ENCODE results near the gene GRID2. TPM values are rescaled to one million over a fixed set of nuclear protein-coding genes. Genes with fewer than 3 reads are reported as not detected.

GRID2 gene
- total RNA-seq, 1 experiment from 2014 or later = 2.2 TPM

- Histone ChIP-seq H3K27ac (ENCODE audit: low read length) (no peak overlapping the region), H3K4me2 (ENCODE audit: low read length) (no peak overlapping the region), H3K27me3 (ENCODE audit: low read length) (no peaks in the 10 kb centered on the region), H3K4me1 (ENCODE audit: insufficient read depth, low read length) (no peaks in the 10 kb centered on the region), H3K9me2 (replicated peaks; ENCODE audit: low read length) (no peaks in the 10 kb centered on the region), H2AFZ (ENCODE audit: low read length) (no peak overlapping the region), H3K4me3 (ENCODE audit: low read length) (no peak overlapping the region), H3K9ac (ENCODE audit: low read length) (no peak overlapping the region), H3K9me3 (ENCODE audit: low read length) (no peaks in the 10 kb centered on the region), H3F3A (ENCODE audit: low read length, unreplicated experiment) (no peaks in the 10 kb centered on the region), H3K79me2 (ENCODE audit: low read length) (no peaks in the 10 kb centered on the region), H3K36me3 (ENCODE audit: low read depth, low read length) (no peaks in the 10 kb centered on the region), H4K20me1 (ENCODE audit: low read length) (no peaks in the 10 kb centered on the region)
- CTCF ChIA-PET = no interaction called here
- intact Hi-C loops (cut with micrococcal nuclease) = no loop called here
- BruUV-seq (replicated peaks) = no TSS peak
- POLR2A ChIA-PET (ENCODE audit: unreplicated experiment) = no interaction called here
- DNase-seq (no peak), ATAC-seq (no peak)
- TF ChIP-seq CTCF (conservative IDR thresholded peaks at IDR 0.05; ENCODE audit: low read depth, low read length) (no peak), EZH2phosphoT487 (IDR thresholded peaks at IDR 0.05; ENCODE audit: borderline replicate concordance, low read length) (no peak), EZH2 (IDR thresholded peaks at IDR 0.05; ENCODE audit: low read length, unreplicated experiment) (no peak)
Measured at GRCh38 chr4:92862509-92862908, 558.7 kb downstream of the GRID2 start.

DNA sequence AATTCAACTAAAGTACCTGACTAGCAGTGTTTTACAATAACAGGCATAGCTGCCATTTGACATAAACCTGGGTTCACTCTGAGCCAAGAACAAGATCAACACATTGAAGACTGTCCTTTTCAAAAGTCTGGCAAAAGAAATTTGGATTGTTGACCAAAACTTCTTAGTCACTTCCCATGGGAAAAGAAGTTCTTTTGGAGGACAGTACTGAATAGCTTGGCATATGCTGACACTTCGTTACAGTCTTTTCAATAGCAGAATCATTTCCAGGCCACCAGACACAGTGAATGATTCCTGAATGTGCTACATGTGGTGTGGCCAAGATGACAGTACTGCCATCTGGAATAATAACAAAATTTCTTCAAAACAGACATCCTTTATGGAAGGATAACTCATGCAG lies 560.3 kb downstream of the GRID2 start:
- Histone ChIP-seq H3K27me3 (ENCODE audit: low read length) (no peaks in the 10 kb centered on the region), H3K9me3 (ENCODE audit: low read length) (no peaks in the 10 kb centered on the region), H3K4me1 (ENCODE audit: insufficient read depth, low read length) (no peaks in the 10 kb centered on the region), H3K36me3 (ENCODE audit: low read depth, low read length) (no peaks in the 10 kb centered on the region), H3F3A (ENCODE audit: low read length, unreplicated experiment) (no peaks in the 10 kb centered on the region), H3K4me2 (ENCODE audit: low read length) (no peak overlapping the region), H3K79me2 (ENCODE audit: low read length) (no peaks in the 10 kb centered on the region), H3K9me2 (replicated peaks; ENCODE audit: low read length) (no peaks in the 10 kb centered on the region), H3K9ac (ENCODE audit: low read length) (no peak overlapping the region), H2AFZ (ENCODE audit: low read length) (no peak overlapping the region), H4K20me1 (ENCODE audit: low read length) (no peaks in the 10 kb centered on the region), H3K4me3 (ENCODE audit: low read length) (no peak overlapping the region), H3K27ac (ENCODE audit: low read length) (no peak overlapping the region)
- ChIA-PET CTCF (no interaction called here), POLR2A (ENCODE audit: unreplicated experiment) (no interaction called here)
- intact Hi-C loops (cut with micrococcal nuclease) = no loop called here
- no TSS peak for BruUV-seq (replicated peaks)
- no peak for DNase-seq
- no peak for TF ChIP-seq EZH2 (IDR thresholded peaks at IDR 0.05; ENCODE audit: low read length, unreplicated experiment)
- no peak for TF ChIP-seq EZH2phosphoT487 (IDR thresholded peaks at IDR 0.05; ENCODE audit: borderline replicate concordance, low read length)
- no peak for TF ChIP-seq CTCF (conservative IDR thresholded peaks at IDR 0.05; ENCODE audit: low read depth, low read length)
- no peak for ATAC-seq

GRCh38 chr4:92872604-92873003 lies 568.8 kb downstream of the GRID2 start:
- intact Hi-C loops (cut with micrococcal nuclease) = no loop called here
- Histone ChIP-seq H3K4me2 (ENCODE audit: low read length) (no peak overlapping the region), H3K4me1 (ENCODE audit: insufficient read depth, low read length) (no peaks in the 10 kb centered on the region), H3K9me2 (replicated peaks; ENCODE audit: low read length) (no peaks in the 10 kb centered on the region), H3K27ac (ENCODE audit: low read length) (no peak overlapping the region), H2AFZ (ENCODE audit: low read length) (no peak overlapping the region), H3K4me3 (ENCODE audit: low read length) (no peak overlapping the region), H3K36me3 (ENCODE audit: low read depth, low read length) (no peaks in the 10 kb centered on the region), H3K79me2 (ENCODE audit: low read length) (no peaks in the 10 kb centered on the region), H3K27me3 (ENCODE audit: low read length) (no peaks in the 10 kb centered on the region), H3K9ac (ENCODE audit: low read length) (no peak overlapping the region), H3K9me3 (ENCODE audit: low read length) (no peaks in the 10 kb centered on the region), H4K20me1 (ENCODE audit: low read length) (no peaks in the 10 kb centered on the region), H3F3A (ENCODE audit: low read length, unreplicated experiment) (no peaks in the 10 kb centered on the region)
- ATAC-seq (no peak), DNase-seq (no peak)
- ChIA-PET POLR2A (ENCODE audit: unreplicated experiment) (no interaction called here), CTCF (no interaction called here)
- no peak for TF ChIP-seq EZH2 (IDR thresholded peaks at IDR 0.05; ENCODE audit: low read length, unreplicated experiment)
- TF ChIP-seq CTCF (conservative IDR thresholded peaks at IDR 0.05; ENCODE audit: low read depth, low read length) = no peak
- no peak for TF ChIP-seq EZH2phosphoT487 (IDR thresholded peaks at IDR 0.05; ENCODE audit: borderline replicate concordance, low read length)
- no TSS peak for BruUV-seq (replicated peaks)
